Measurements from ENCODE around the gene MLLT3. TPM values are rescaled to one million over a fixed set of nuclear protein-coding genes. Genes with fewer than 3 reads are reported as not detected.

The MLLT3 gene
- total RNA-seq, 2 donors from 2014 or later, result 37.2 to 47.1 TPM

DNA sequence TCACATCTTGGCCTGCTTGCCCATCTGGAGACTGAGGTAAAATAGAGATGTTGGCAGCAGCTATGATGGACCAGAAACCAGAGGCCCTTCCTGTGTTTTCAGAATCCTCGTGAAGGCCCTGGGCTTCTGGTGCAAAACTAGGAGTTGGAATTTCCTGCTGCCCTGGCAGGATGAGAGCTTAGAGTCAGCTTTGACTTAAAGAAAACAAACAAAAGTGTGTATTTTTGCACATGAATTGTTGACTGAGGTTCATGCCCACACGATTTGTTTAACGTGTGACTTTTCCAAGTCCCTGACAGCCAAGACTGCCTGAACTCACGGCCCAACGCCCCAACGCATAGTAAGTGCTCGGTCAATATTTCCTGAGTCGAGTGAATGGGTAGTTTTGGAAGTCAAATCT, 303.1 kb downstream of the MLLT3 start:
- ATAC-seq (no peak), DNase-seq (no peak)
- Mint-ChIP-seq H3K4me1 (peaks cover 44% of the 10 kb centered on the region), H3K27ac (no peak overlapping the region), H3K4me3 (no peak overlapping the region), H3K36me3 (ENCODE audit: low read depth) (peaks cover 2% of the 10 kb centered on the region), H3K27me3 (no peaks in the 10 kb centered on the region)
- no peaks in the 10 kb centered on the region for H3K9me3 ChIP-seq (ENCODE audit: control insufficient read depth, low read length, poor library complexity, severe bottlenecking)

- Mint-ChIP-seq H3K27me3 (no peaks in the 10 kb centered on the region), H3K27ac (peak overlapping the region; percentile 77), H3K4me1 (peaks cover 46% of the 10 kb centered on the region), H3K4me3 (no peak overlapping the region), H3K36me3 (ENCODE audit: low read depth) (peaks cover 2% of the 10 kb centered on the region)
- DNase-seq (no peak), ATAC-seq (no peak)
- H3K9me3 ChIP-seq (ENCODE audit: control insufficient read depth, low read length, poor library complexity, severe bottlenecking), result no peaks in the 10 kb centered on the region
Observed at GRCh38 chr9:20317701-20318100, 304.6 kb downstream of the MLLT3 start.

- Mint-ChIP-seq H3K36me3 (ENCODE audit: low read depth) (peaks cover 2% of the 10 kb centered on the region), H3K4me1 (peaks cover 37% of the 10 kb centered on the region), H3K27ac (no peak overlapping the region), H3K27me3 (no peaks in the 10 kb centered on the region), H3K4me3 (no peak overlapping the region)
- DNase-seq (no peak), ATAC-seq (no peak)
- no peaks in the 10 kb centered on the region for H3K9me3 ChIP-seq (ENCODE audit: control insufficient read depth, low read length, poor library complexity, severe bottlenecking)
Observed at GRCh38 chr9:20316372-20316771, 305.9 kb downstream of the MLLT3 start.

DNA sequence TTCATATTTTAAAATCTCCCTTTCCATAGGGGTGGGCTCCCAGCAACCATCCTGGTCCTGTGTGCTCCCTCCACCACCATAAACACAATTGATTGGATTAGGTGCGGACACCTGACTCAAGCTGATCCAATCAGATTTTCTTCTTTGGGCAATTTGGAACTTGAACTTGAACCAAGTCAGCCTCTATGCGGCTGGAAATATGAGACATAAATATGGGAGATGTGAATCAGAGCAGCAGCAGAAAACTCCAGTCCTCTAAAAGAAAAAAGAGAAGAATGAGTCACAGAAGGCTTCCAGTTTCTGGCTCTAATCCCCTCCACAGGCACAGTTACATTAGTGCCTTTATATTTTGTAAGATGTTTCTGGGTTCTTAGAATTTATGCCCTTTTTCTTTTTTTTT, 306.6 kb downstream of the MLLT3 start:
- ATAC-seq (no peak), DNase-seq (no peak)
- H3K27ac Mint-ChIP-seq, result peak overlapping the region; percentile 73
- H3K36me3 Mint-ChIP-seq (ENCODE audit: low read depth), result peaks cover 2% of the 10 kb centered on the region
- H3K27me3 Mint-ChIP-seq, result no peaks in the 10 kb centered on the region
- no peaks in the 10 kb centered on the region for H3K9me3 ChIP-seq (ENCODE audit: control insufficient read depth, low read length, poor library complexity, severe bottlenecking)
- peak overlapping the region; percentile 7 for H3K4me3 Mint-ChIP-seq
- peaks cover 30% of the 10 kb centered on the region for H3K4me1 Mint-ChIP-seq

- Mint-ChIP-seq H3K36me3 (ENCODE audit: low read depth) (peaks cover 2% of the 10 kb centered on the region), H3K27ac (peak overlapping the region; percentile 73), H3K4me1 (peaks cover 25% of the 10 kb centered on the region), H3K4me3 (peak overlapping the region; percentile 7), H3K27me3 (no peaks in the 10 kb centered on the region)
- no peak for DNase-seq
- H3K9me3 ChIP-seq (ENCODE audit: control insufficient read depth, low read length, poor library complexity, severe bottlenecking), result no peaks in the 10 kb centered on the region
- ATAC-seq, result peak; percentile 93
Observed at GRCh38 chr9:20314981-20315380, 307.3 kb downstream of the MLLT3 start.

DNA sequence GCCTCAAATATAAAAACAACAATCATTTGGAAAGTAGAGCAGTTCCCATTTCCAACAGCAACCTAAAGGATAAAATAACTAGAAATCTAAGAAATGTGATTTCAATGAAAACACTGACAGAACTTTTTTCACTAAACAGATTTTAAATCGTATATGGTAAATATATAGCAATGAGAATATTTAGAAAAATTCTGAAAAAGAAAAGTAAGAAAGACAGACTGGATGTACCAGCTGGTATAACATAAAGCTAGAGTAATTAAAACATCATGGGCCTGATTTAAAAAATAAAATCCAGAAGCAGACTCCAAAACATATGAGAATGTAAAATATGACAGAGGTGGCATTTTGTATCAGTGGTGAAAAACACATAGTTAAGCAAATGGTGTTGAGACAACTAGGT, 308.9 kb downstream of the MLLT3 start:
- Mint-ChIP-seq H3K4me3 (no peak overlapping the region), H3K27ac (no peak overlapping the region), H3K4me1 (peaks cover 20% of the 10 kb centered on the region)

GRCh38 chr9:20312732-20313131, 309.6 kb downstream of the MLLT3 start:
- no peak overlapping the region for H3K4me3 Mint-ChIP-seq
- H3K36me3 Mint-ChIP-seq (ENCODE audit: low read depth), result peaks cover 2% of the 10 kb centered on the region
- H3K27me3 Mint-ChIP-seq, result peaks cover 4% of the 10 kb centered on the region
- peaks cover 20% of the 10 kb centered on the region for H3K4me1 Mint-ChIP-seq
- DNase-seq (no peak), ATAC-seq (no peak)
- H3K9me3 ChIP-seq (ENCODE audit: control insufficient read depth, low read length, poor library complexity, severe bottlenecking), result no peaks in the 10 kb centered on the region
- no peak overlapping the region for H3K27ac Mint-ChIP-seq

More for the DNA sequence above, 308.9 kb downstream of the MLLT3 start:
- H3K9me3 ChIP-seq (ENCODE audit: control insufficient read depth, low read length, poor library complexity, severe bottlenecking), result no peaks in the 10 kb centered on the region
- DNase-seq (no peak), ATAC-seq (no peak)
- Mint-ChIP-seq H3K27me3 (no peaks in the 10 kb centered on the region), H3K36me3 (ENCODE audit: low read depth) (peaks cover 2% of the 10 kb centered on the region)

DNA sequence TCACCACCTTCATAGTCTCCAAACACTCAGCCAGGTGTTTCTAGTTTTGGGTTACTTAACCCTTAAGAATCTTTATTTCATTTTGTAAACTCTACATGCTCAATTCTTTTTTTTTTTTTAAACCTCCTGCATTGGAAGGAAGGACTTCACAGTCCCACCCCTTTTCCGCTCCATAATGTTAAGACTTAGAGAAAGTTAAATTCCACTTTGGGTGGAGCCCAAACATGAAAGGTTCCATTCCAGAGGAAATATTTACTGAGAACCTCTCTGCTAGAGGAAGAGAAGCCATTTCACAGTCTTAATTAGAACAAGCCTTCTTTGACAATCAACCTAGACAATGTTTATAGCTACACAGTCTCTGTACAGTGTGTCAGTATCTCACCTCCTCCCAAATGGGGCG, 312.3 kb downstream of the MLLT3 start:
- ATAC-seq (no peak), DNase-seq (no peak)
- H3K4me1 Mint-ChIP-seq, result peaks cover 4% of the 10 kb centered on the region
- H3K27ac Mint-ChIP-seq, result no peak overlapping the region
- H3K27me3 Mint-ChIP-seq, result peaks cover 9% of the 10 kb centered on the region
- H3K4me3 Mint-ChIP-seq, result no peak overlapping the region
- H3K36me3 Mint-ChIP-seq (ENCODE audit: low read depth), result no peaks in the 10 kb centered on the region
- no peaks in the 10 kb centered on the region for H3K9me3 ChIP-seq (ENCODE audit: control insufficient read depth, low read length, poor library complexity, severe bottlenecking)

DNA sequence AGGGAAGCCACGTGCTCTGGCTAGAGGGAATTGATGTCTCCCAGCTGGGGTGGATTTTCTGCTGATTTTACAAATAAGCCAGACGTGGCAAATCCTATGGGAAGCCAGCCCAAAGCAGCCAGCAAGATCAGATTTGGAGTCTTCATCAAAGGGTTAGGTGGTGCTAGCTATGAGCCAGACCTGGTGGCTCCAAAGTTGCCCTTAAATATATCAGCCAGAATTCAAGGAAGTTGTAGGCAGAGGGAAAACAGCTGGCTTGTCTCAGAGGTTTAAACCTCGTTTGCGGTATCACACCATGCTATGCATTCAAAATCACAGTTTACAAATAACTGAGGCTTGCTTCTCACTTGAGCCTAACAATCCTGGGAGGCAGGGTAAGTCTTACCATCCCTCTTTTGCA, 313.2 kb downstream of the MLLT3 start:
- no peak for DNase-seq
- H3K27ac Mint-ChIP-seq, result no peak overlapping the region
- H3K9me3 ChIP-seq (ENCODE audit: control insufficient read depth, low read length, poor library complexity, severe bottlenecking), result no peaks in the 10 kb centered on the region
- no peak overlapping the region for H3K4me3 Mint-ChIP-seq
- peaks cover 3% of the 10 kb centered on the region for H3K4me1 Mint-ChIP-seq
- no peaks in the 10 kb centered on the region for H3K36me3 Mint-ChIP-seq (ENCODE audit: low read depth)
- no peak for ATAC-seq
- peaks cover 9% of the 10 kb centered on the region for H3K27me3 Mint-ChIP-seq

DNA sequence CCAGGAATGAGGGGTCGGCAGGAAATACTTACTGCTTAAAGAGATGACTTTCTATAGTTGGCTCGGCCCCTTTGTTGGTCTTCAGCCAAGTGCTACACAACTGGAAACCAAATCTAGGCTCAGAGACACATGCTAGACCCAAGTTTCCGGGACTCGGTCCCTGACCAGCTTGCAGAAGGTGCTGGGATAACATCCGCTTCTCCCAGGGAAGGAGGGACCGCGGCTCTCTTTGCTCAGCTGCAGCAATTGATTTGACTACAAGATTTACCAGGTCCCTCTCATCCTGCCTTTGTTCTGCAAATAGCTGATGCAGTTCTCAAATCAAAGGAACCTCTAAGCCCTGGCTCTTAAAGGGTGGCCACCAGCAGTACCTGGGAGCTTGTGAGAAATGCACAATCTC, 314.7 kb downstream of the MLLT3 start:
- no peaks in the 10 kb centered on the region for H3K36me3 Mint-ChIP-seq (ENCODE audit: low read depth)
- H3K27me3 Mint-ChIP-seq, result peaks cover 9% of the 10 kb centered on the region
- H3K4me3 Mint-ChIP-seq, result no peak overlapping the region
- no peaks in the 10 kb centered on the region for H3K4me1 Mint-ChIP-seq
- H3K27ac Mint-ChIP-seq, result no peak overlapping the region
- no peak for DNase-seq
- no peak for ATAC-seq
- H3K9me3 ChIP-seq (ENCODE audit: control insufficient read depth, low read length, poor library complexity, severe bottlenecking), result no peaks in the 10 kb centered on the region

DNA sequence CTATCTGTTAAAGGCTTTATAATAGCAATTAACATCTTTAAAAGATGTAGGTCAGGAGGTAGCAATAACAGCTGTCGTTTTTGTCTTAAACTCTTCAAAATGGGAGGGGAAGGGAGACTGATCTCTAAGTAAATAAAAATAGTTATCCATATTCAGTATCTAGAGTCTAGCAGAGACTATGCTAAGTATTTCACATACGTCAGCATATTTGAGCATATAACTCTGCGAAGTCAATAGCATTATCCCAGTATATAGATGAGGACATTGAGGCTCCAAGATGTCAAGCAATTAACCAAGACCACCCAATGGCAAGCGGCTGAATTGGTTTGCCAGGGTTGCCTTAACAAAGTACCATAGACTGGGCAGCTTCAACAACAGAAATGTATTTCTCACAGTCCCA, 316.8 kb downstream of the MLLT3 start:
- no peak for ATAC-seq
- no peak overlapping the region for H3K27ac Mint-ChIP-seq
- no peak for DNase-seq
- no peak overlapping the region for H3K4me3 Mint-ChIP-seq
- peaks cover 5% of the 10 kb centered on the region for H3K4me1 Mint-ChIP-seq
- H3K9me3 ChIP-seq (ENCODE audit: control insufficient read depth, low read length, poor library complexity, severe bottlenecking), result no peaks in the 10 kb centered on the region
- peaks cover 9% of the 10 kb centered on the region for H3K27me3 Mint-ChIP-seq
- H3K36me3 Mint-ChIP-seq (ENCODE audit: low read depth), result no peaks in the 10 kb centered on the region

GRCh38 chr9:20303996-20304395, 318.3 kb downstream of the MLLT3 start:
- ATAC-seq (no peak), DNase-seq (no peak)
- no peaks in the 10 kb centered on the region for H3K36me3 Mint-ChIP-seq (ENCODE audit: low read depth)
- H3K27ac Mint-ChIP-seq, result no peak overlapping the region
- peaks cover 5% of the 10 kb centered on the region for H3K4me1 Mint-ChIP-seq
- no peak overlapping the region for H3K4me3 Mint-ChIP-seq
- H3K27me3 Mint-ChIP-seq, result peaks cover 9% of the 10 kb centered on the region
- no peaks in the 10 kb centered on the region for H3K9me3 ChIP-seq (ENCODE audit: control insufficient read depth, low read length, poor library complexity, severe bottlenecking)

- H3K9me3 ChIP-seq (ENCODE audit: control insufficient read depth, low read length, poor library complexity, severe bottlenecking), result no peaks in the 10 kb centered on the region
- H3K27ac Mint-ChIP-seq, result no peak overlapping the region
- no peaks in the 10 kb centered on the region for H3K36me3 Mint-ChIP-seq (ENCODE audit: low read depth)
- DNase-seq (no peak), ATAC-seq (no peak)
- H3K4me1 Mint-ChIP-seq, result peaks cover 5% of the 10 kb centered on the region
- peaks cover 7% of the 10 kb centered on the region for H3K27me3 Mint-ChIP-seq
- H3K4me3 Mint-ChIP-seq, result no peak overlapping the region
Observed at GRCh38 chr9:20303066-20303465, 319.2 kb downstream of the MLLT3 start.

DNA sequence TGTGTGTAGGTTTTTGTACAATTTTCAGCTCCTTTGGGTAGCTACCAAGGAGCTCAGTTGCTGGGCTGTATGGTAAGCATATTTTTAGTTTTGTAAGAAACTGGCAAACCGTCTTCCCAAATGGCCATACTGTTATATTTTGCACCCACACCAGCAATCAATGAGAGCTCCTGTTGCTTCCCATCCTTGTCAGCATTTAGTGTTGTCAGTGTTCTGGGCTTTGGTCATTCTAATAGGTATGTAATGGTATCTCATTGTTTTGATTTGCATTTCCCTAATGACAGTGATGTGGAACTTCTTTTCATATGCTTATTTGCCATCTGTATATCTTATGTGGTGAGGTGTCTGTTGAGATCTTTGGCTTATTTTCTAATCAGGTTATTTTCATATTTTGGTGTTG, 320.1 kb downstream of the MLLT3 start:
- H3K36me3 Mint-ChIP-seq (ENCODE audit: low read depth), result no peaks in the 10 kb centered on the region
- no peak overlapping the region for H3K27ac Mint-ChIP-seq
- DNase-seq, result no peak
- H3K9me3 ChIP-seq (ENCODE audit: control insufficient read depth, low read length, poor library complexity, severe bottlenecking), result no peaks in the 10 kb centered on the region
- peaks cover 5% of the 10 kb centered on the region for H3K4me1 Mint-ChIP-seq
- H3K27me3 Mint-ChIP-seq, result peaks cover 4% of the 10 kb centered on the region
- ATAC-seq, result no peak
- no peak overlapping the region for H3K4me3 Mint-ChIP-seq
